ENCODE results near the gene SPDEF. TPM values are rescaled to one million over a fixed set of nuclear protein-coding genes. Genes with fewer than 3 reads are reported as not detected.

Gene SPDEF
- total RNA-seq, 2 donors from 2014 or later: not detected

GRCh38 chr6:34589140-34589539 lies 33.0 kb upstream of the SPDEF start:
- Mint-ChIP-seq H3K36me3 (no peaks in the 10 kb centered on the region), H3K27me3 (no peaks in the 10 kb centered on the region), H3K4me1 (ENCODE audit: low read depth in 2 of 2) (peaks cover 16 to 39% of the 10 kb centered on the region in 2 donors), H3K27ac (no peak overlapping the region), H3K9me3 (no peaks in the 10 kb centered on the region), H3K4me3 (no peak overlapping the region)
- ATAC-seq (no peak), DNase-seq (ENCODE audit: low spot score) (peak; percentile 16)

GRCh38 chr6:34587851-34588250 lies 31.7 kb upstream of the SPDEF start:
- DNase-seq (ENCODE audit: low spot score): no peak
- no peak overlapping the region for H3K4me3 Mint-ChIP-seq
- no peaks in the 10 kb centered on the region for H3K9me3 Mint-ChIP-seq
- peak in 1 of 2 donors; percentile 28 for ATAC-seq
- H3K27me3 Mint-ChIP-seq: no peaks in the 10 kb centered on the region
- no peaks in the 10 kb centered on the region for H3K36me3 Mint-ChIP-seq
- H3K4me1 Mint-ChIP-seq (ENCODE audit: low read depth in 2 of 2): peaks cover 13 to 32% of the 10 kb centered on the region in 2 donors
- H3K27ac Mint-ChIP-seq: no peak overlapping the region

GRCh38 chr6:34587325-34587724 lies 31.2 kb upstream of the SPDEF start:
- Mint-ChIP-seq H3K9me3 (no peaks in the 10 kb centered on the region), H3K4me3 (no peak overlapping the region), H3K36me3 (no peaks in the 10 kb centered on the region), H3K27ac (no peak overlapping the region), H3K4me1 (ENCODE audit: low read depth in 2 of 2) (peaks cover 13 to 32% of the 10 kb centered on the region in 2 donors), H3K27me3 (no peaks in the 10 kb centered on the region)
- no peak for ATAC-seq
- DNase-seq (ENCODE audit: low spot score): peak; percentile 13

- Mint-ChIP-seq H3K27ac (no peak overlapping the region), H3K36me3 (no peaks in the 10 kb centered on the region), H3K9me3 (no peaks in the 10 kb centered on the region), H3K27me3 (no peaks in the 10 kb centered on the region), H3K4me3 (no peak overlapping the region), H3K4me1 (ENCODE audit: low read depth in 2 of 2) (peaks cover 8 to 25% of the 10 kb centered on the region in 2 donors)
- no peak for ATAC-seq
- peak; percentile 47 for DNase-seq (ENCODE audit: low spot score)
These were observed 30.4 kb upstream of the SPDEF start for GRCh38 chr6:34586327-34587040.

GRCh38 chr6:34585512-34586061 lies 29.5 kb upstream of the SPDEF start:
- Mint-ChIP-seq H3K27me3 (no peaks in the 10 kb centered on the region), H3K9me3 (no peaks in the 10 kb centered on the region), H3K27ac (peak overlapping the region in 1 of 2 donors; percentile 69), H3K36me3 (no peaks in the 10 kb centered on the region), H3K4me1 (ENCODE audit: low read depth in 2 of 2) (peaks cover 8 to 21% of the 10 kb centered on the region in 2 donors), H3K4me3 (no peak overlapping the region)
- DNase-seq (ENCODE audit: low spot score): peak; percentile 23
- no peak for ATAC-seq

- ATAC-seq (no peak), DNase-seq (ENCODE audit: low spot score) (no peak)
- no peak overlapping the region for H3K4me3 Mint-ChIP-seq
- H3K27me3 Mint-ChIP-seq: no peaks in the 10 kb centered on the region
- peaks cover 8 to 18% of the 10 kb centered on the region in 2 donors for H3K4me1 Mint-ChIP-seq (ENCODE audit: low read depth in 2 of 2)
- no peaks in the 10 kb centered on the region for H3K36me3 Mint-ChIP-seq
- H3K9me3 Mint-ChIP-seq: no peaks in the 10 kb centered on the region
- peak overlapping the region in 1 of 2 donors; percentile 69 for H3K27ac Mint-ChIP-seq
These were observed 29.0 kb upstream of the SPDEF start for GRCh38 chr6:34585108-34585507.

GRCh38 chr6:34584694-34585093 lies 28.6 kb upstream of the SPDEF start:
- ATAC-seq (no peak), DNase-seq (ENCODE audit: low spot score) (no peak)
- Mint-ChIP-seq H3K9me3 (no peaks in the 10 kb centered on the region), H3K36me3 (no peaks in the 10 kb centered on the region), H3K27me3 (no peaks in the 10 kb centered on the region), H3K27ac (peak overlapping the region in 1 of 2 donors; percentile 69), H3K4me3 (no peak overlapping the region), H3K4me1 (ENCODE audit: low read depth in 2 of 2) (peaks cover 8 to 18% of the 10 kb centered on the region in 2 donors)

- no peaks in the 10 kb centered on the region for H3K36me3 Mint-ChIP-seq
- H3K4me3 Mint-ChIP-seq: no peak overlapping the region
- ATAC-seq: no peak
- DNase-seq (ENCODE audit: low spot score): no peak
- no peaks in the 10 kb centered on the region for H3K27me3 Mint-ChIP-seq
- H3K4me1 Mint-ChIP-seq (ENCODE audit: low read depth in 2 of 2): peaks cover 8 to 16% of the 10 kb centered on the region in 2 donors
- H3K27ac Mint-ChIP-seq: peak overlapping the region in 1 of 2 donors; percentile 69
- H3K9me3 Mint-ChIP-seq: no peaks in the 10 kb centered on the region
These were observed 27.9 kb upstream of the SPDEF start for GRCh38 chr6:34583861-34584604.

GRCh38 chr6:34583461-34583860 lies 27.3 kb upstream of the SPDEF start:
- peaks cover 8 to 16% of the 10 kb centered on the region in 2 donors for H3K4me1 Mint-ChIP-seq (ENCODE audit: low read depth in 2 of 2)
- H3K9me3 Mint-ChIP-seq: no peaks in the 10 kb centered on the region
- H3K36me3 Mint-ChIP-seq: no peaks in the 10 kb centered on the region
- H3K4me3 Mint-ChIP-seq: no peak overlapping the region
- DNase-seq (ENCODE audit: low spot score): no peak
- H3K27me3 Mint-ChIP-seq: no peaks in the 10 kb centered on the region
- H3K27ac Mint-ChIP-seq: no peak overlapping the region
- ATAC-seq: no peak

- H3K9me3 Mint-ChIP-seq: no peaks in the 10 kb centered on the region
- H3K27ac Mint-ChIP-seq: no peak overlapping the region
- no peaks in the 10 kb centered on the region for H3K36me3 Mint-ChIP-seq
- H3K27me3 Mint-ChIP-seq: no peaks in the 10 kb centered on the region
- no peak for ATAC-seq
- H3K4me1 Mint-ChIP-seq (ENCODE audit: low read depth in 2 of 2): peaks cover 8 to 13% of the 10 kb centered on the region in 2 donors
- DNase-seq (ENCODE audit: low spot score): no peak
- no peak overlapping the region for H3K4me3 Mint-ChIP-seq
These were observed 25.4 kb upstream of the SPDEF start for GRCh38 chr6:34581561-34581920.

GRCh38 chr6:34580707-34581560 lies 24.8 kb upstream of the SPDEF start:
- no peak overlapping the region for H3K4me3 Mint-ChIP-seq
- no peaks in the 10 kb centered on the region for H3K9me3 Mint-ChIP-seq
- H3K27ac Mint-ChIP-seq: no peak overlapping the region
- peaks cover 12 to 19% of the 10 kb centered on the region in 2 donors for H3K4me1 Mint-ChIP-seq (ENCODE audit: low read depth in 2 of 2)
- ATAC-seq: peak in 1 of 2 donors; percentile 15
- no peak for DNase-seq (ENCODE audit: low spot score)
- no peaks in the 10 kb centered on the region for H3K36me3 Mint-ChIP-seq
- H3K27me3 Mint-ChIP-seq: no peaks in the 10 kb centered on the region

- H3K4me3 Mint-ChIP-seq: no peak overlapping the region
- H3K9me3 Mint-ChIP-seq: no peaks in the 10 kb centered on the region
- H3K27ac Mint-ChIP-seq: no peak overlapping the region
- DNase-seq (ENCODE audit: low spot score): no peak
- no peaks in the 10 kb centered on the region for H3K27me3 Mint-ChIP-seq
- no peak for ATAC-seq
- peaks cover 5 to 9% of the 10 kb centered on the region in 2 donors for H3K4me1 Mint-ChIP-seq (ENCODE audit: low read depth in 2 of 2)
- H3K36me3 Mint-ChIP-seq: no peaks in the 10 kb centered on the region
These were observed 22.5 kb upstream of the SPDEF start for GRCh38 chr6:34578445-34579262.
